Endodermal cell (in vitro differentiated cells): Measurements from ENCODE around the gene TTLL10. TPM values are rescaled to one million over a fixed set of nuclear protein-coding genes. Genes with fewer than 3 reads are reported as not detected.
"Not testable (repeated sequence)": the region's sequence is repeated elsewhere in the genome, so short reads cannot be mapped to it uniquely, and the experiment has no call there.

Experiments used
- DNase-seq: peaks from one replicate; pipeline ENCODE4 v3.0.0-alpha.2; 2017
- H3K27ac ChIP-seq: 2 replicates; pipeline ENCODE4 v1.5.1; 2013; ENCODE audit warnings: mild to moderate bottlenecking, low read depth, low read length, moderate library complexity
- H3K27me3 ChIP-seq: 2 replicates; pipeline ENCODE4 v1.6.1; 2013; ENCODE audit warnings: mild to moderate bottlenecking, low read length, moderate library complexity; ENCODE audit not compliant: insufficient read depth, control insufficient read depth, poor library complexity, severe bottlenecking
- H3K36me3 ChIP-seq: 2 replicates; pipeline ENCODE4 v1.7.0; 2013; ENCODE audit warnings: mild to moderate bottlenecking, low read length, moderate library complexity; ENCODE audit not compliant: control insufficient read depth, insufficient read depth
- H3K4me1 ChIP-seq: one replicate; pipeline ENCODE4 v1.7.0; 2013; ENCODE audit warnings: low read length; ENCODE audit not compliant: control insufficient read depth, insufficient read depth
- H3K4me3 ChIP-seq: 2 replicates; pipeline ENCODE4 v1.5.1; 2013; ENCODE audit warnings: mild to moderate bottlenecking, low read length, moderate library complexity
- H3K9ac ChIP-seq: 2 replicates; pipeline ENCODE4 v1.6.1; 2013; ENCODE audit warnings: mild to moderate bottlenecking, low read length, moderate library complexity; ENCODE audit not compliant: poor library complexity, severe bottlenecking; ENCODE audit errors: extremely low read depth
- H3K9me3 ChIP-seq: 2 replicates; pipeline ENCODE4 v1.6.1; 2013; ENCODE audit warnings: mild to moderate bottlenecking, low read length, moderate library complexity; ENCODE audit not compliant: control insufficient read depth
- H3K27ac Mint-ChIP-seq: 2 replicates; pipeline ENCODE4 v1.8.0; 2020; ENCODE audit warnings: mixed read lengths
- H3K27me3 Mint-ChIP-seq: 2 replicates; pipeline ENCODE4 v1.8.0; 2021; ENCODE audit warnings: mild to moderate bottlenecking, mixed read lengths; ENCODE audit not compliant: insufficient read depth
- H3K36me3 Mint-ChIP-seq: 2 replicates; pipeline ENCODE4 v1.8.0; 2020; ENCODE audit warnings: low read depth, mixed read lengths
- H3K4me1 Mint-ChIP-seq: 2 replicates; pipeline ENCODE4 v1.8.0; 2020; ENCODE audit warnings: mixed read lengths
- H3K4me3 Mint-ChIP-seq: 2 replicates; pipeline ENCODE4 v1.8.0; 2020; ENCODE audit warnings: mild to moderate bottlenecking, moderate library complexity, mixed read lengths
- H3K9me3 Mint-ChIP-seq: 2 replicates; pipeline ENCODE4 v1.8.0; 2020; ENCODE audit warnings: mild to moderate bottlenecking, mixed read lengths
- WGBS, 2 experiments: methylation state at CpG; one replicate each; pipeline versions ENCODE4 v1.1.5 to v1.1.7; 2013; ENCODE audit warnings: missing lambda C conversion rate in 2 of 2, mixed read lengths in 1 of 2; ENCODE audit not compliant: insufficient coverage in 1 of 2, insufficient read length in 1 of 2; 5-methylcytosine and 5-hydroxymethylcytosine counted together
- total RNA-seq, 2 donors: library from RNA; stranded (reverse); fragmentation: NEBNext Ultra II Directional in 1 of 2; extraction: Animal tissue kit (Norgen Biotek cat#: 25700) in 1 of 2; gene quantifications; 2 replicates in 1 of 2; 3 replicates in 1 of 2; pipeline ENCODE4 v1.2.1, GENCODE V29; 2021
- TF ChIP-seq, protein P1 (sequence below): fragments of 200-600 bp; sonication (generic); conservative IDR thresholded peaks from 2 replicates; pipeline ENCODE4 v1.5.0; 2021; ENCODE audit warnings: antibody characterized with exemption, mild to moderate bottlenecking

Gene TTLL10
- total RNA-seq, 2 donors from 2014 or later = 0.93 to 1.2 TPM

DNA sequence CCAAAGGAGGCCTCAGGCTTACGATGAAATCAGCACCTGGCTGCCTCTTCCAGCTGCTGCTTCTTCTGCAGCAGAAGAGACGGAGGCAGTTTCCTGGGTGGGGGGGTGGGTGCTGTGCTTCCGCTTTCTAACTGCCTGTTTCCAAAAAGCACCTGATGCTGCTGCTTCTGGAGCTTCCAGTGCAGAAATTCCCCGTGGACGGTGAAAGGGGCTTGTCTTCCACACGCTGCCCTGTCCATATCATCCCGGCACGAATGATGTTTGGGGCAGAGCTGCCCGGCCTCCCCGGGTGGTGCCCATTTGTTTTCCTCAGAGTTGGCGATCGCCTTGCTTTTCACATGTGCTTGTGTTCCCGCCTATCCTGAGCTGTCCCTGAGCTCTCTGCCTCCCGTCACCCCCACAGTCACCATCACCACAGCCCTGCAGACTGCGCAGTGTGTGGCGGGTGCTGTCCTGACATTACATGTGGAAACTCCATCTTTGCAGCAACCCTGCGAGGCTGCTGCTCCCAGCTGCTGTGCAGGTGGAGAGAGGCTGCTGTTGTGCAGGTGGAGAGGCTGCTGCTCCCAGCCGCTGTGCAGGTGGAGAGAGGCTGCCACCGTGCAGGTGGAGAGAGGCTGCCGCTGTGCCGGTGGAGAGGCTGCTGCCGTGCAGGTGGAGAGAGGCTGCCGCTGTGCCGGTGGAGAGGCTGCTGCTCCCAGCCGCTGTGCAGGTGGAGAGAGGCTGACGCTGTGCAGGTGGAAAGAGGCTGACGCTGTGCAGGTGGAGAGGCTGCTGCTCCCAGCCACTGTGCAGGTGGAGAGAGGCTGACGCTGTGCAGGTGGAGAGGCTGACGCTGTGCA is 1.8 kb downstream of the TTLL10 start:
- Mint-ChIP-seq H3K9me3 (peaks cover 11% of the 10 kb centered on the region), H3K4me3 (no peak overlapping the region), H3K27me3 (peaks cover 14% of the 10 kb centered on the region), H3K36me3 (peaks cover 4% of the 10 kb centered on the region), H3K27ac (no peak overlapping the region), H3K4me1 (peaks cover 2% of the 10 kb centered on the region)
- Histone ChIP-seq H3K9ac (no peak overlapping the region), H3K4me3 (no peak overlapping the region), H3K4me1 (no peaks in the 10 kb centered on the region), H3K9me3 (no peaks in the 10 kb centered on the region), H3K36me3 (no peaks in the 10 kb centered on the region), H3K27me3 (peaks cover 10% of the 10 kb centered on the region), H3K27ac (no peak overlapping the region)
- WGBS, 2 experiments = 92 to 93% methylated on average over 9 to 29 of the region's 29 CpGs
- DNase-seq = peak; percentile 43
- TF ChIP-seq, protein P1, sequence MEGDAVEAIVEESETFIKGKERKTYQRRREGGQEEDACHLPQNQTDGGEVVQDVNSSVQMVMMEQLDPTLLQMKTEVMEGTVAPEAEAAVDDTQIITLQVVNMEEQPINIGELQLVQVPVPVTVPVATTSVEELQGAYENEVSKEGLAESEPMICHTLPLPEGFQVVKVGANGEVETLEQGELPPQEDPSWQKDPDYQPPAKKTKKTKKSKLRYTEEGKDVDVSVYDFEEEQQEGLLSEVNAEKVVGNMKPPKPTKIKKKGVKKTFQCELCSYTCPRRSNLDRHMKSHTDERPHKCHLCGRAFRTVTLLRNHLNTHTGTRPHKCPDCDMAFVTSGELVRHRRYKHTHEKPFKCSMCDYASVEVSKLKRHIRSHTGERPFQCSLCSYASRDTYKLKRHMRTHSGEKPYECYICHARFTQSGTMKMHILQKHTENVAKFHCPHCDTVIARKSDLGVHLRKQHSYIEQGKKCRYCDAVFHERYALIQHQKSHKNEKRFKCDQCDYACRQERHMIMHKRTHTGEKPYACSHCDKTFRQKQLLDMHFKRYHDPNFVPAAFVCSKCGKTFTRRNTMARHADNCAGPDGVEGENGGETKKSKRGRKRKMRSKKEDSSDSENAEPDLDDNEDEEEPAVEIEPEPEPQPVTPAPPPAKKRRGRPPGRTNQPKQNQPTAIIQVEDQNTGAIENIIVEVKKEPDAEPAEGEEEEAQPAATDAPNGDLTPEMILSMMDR = no peak

DNA sequence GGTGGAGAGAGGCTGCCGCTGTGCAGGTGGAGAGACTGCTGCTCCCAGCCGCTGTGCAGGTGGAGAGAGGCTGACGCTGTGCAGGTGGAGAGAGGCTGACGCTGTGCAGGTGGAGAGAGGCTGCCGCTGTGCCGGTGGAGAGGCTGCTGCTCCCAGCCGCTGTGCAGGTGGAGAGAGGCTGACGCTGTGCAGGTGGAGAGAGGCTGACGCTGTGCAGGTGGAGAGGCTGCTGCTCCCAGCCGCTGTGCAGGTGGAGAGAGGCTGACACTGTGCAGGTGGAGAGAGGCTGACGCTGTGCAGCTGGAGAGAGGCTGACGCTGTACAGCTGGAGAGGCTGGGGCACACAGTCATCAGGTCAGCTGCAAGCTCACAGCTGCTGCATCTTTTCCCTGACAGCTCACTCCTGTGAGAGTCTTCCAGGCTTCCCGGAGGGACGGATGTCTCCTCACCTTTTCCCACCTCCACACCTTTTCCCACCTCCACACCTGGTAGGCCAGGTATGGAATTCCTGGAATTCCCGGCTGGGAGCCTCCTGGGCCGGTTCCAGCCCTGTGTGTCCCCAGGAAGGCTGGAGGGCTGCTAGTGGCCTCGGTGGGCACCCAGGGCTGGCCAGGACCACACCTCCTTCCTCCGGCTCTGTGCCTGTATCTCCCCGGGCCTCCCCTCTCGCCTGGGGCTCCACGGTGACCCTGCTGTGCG is 2.5 kb downstream of the TTLL10 start:
- 66 to 79% methylated on average over 7 to 22 of the region's 22 CpGs for WGBS, 2 experiments
- H3K4me1 ChIP-seq, H3K27ac ChIP-seq, H3K4me1 Mint-ChIP-seq, H3K4me3 Mint-ChIP-seq, H3K36me3 ChIP-seq, H3K27ac Mint-ChIP-seq, H3K9ac ChIP-seq, H3K9me3 ChIP-seq, H3K36me3 Mint-ChIP-seq, H3K4me3 ChIP-seq: not testable (repeated sequence)
- Mint-ChIP-seq H3K9me3 (peaks cover 11% of the 10 kb centered on the region), H3K27me3 (peaks cover 14% of the 10 kb centered on the region)
- DNase-seq = peak; percentile 92
- H3K27me3 ChIP-seq = peaks cover 10% of the 10 kb centered on the region

DNA sequence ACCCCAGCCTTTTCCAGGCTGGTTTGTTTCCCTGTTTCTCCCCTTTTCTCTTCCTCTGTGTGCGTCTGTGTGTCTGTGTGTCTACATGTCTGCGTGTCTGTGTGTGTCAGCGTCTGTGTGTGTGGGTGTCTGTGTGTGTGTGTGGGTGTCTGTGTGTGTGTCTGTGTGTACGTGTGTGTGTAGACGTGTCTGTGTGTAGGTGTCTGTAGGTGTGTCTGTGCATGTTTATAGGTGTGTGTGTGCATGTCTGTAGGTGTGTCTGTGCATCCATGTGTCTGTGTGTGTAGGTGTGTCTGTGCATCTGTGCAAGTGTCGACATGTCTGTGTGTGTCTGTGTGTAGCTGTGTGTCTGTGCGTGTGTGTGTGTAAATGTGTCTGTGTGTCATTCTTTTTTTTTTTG is 3.3 kb downstream of the TTLL10 start:
- Mint-ChIP-seq H3K9me3 (peaks cover 11% of the 10 kb centered on the region), H3K27me3 (peaks cover 14% of the 10 kb centered on the region), H3K27ac (no peak overlapping the region), H3K4me1 (peaks cover 2% of the 10 kb centered on the region), H3K4me3 (no peak overlapping the region), H3K36me3 (peaks cover 4% of the 10 kb centered on the region)
- Histone ChIP-seq H3K4me3 (no peak overlapping the region), H3K9ac (no peak overlapping the region), H3K4me1 (no peaks in the 10 kb centered on the region), H3K36me3 (no peaks in the 10 kb centered on the region), H3K9me3 (no peaks in the 10 kb centered on the region), H3K27me3 (peaks cover 10% of the 10 kb centered on the region), H3K27ac (no peak overlapping the region)
- no peak for DNase-seq
- TF ChIP-seq, protein P1 = no peak
- 95 to 100% methylated on average over 3 to 7 of the region's 7 CpGs for WGBS, 2 experiments
